Uterus (tissue), 4 donors: Measurements from ENCODE around the gene C4BPB. TPM values are rescaled to one million over a fixed set of nuclear protein-coding genes. Genes with fewer than 3 reads are reported as not detected.

Experiments used
- DNase-seq, 2 donors: peaks; one replicate each; pipeline ENCODE4 v3.0.0-alpha.2; 2019 to 2020
- H3K27ac ChIP-seq, 2 donors: fragments of 200-600 bp; sonication (generic); 1 replicate in 1 of 2; 2 replicates in 1 of 2; pipeline ENCODE4 v1.5.1; 2016 to 2018
- H3K27me3 ChIP-seq, 2 donors: fragments of 200-600 bp; sonication (generic); one replicate each; pipeline ENCODE4 v1.5.1; 2018 to 2019; ENCODE audit warnings: control low read depth in 1 of 2
- H3K36me3 ChIP-seq, 2 donors: fragments of 200-600 bp; sonication (generic); one replicate each; pipeline ENCODE4 v1.5.1; 2019; ENCODE audit warnings: control low read depth in 1 of 2
- H3K4me1 ChIP-seq, 2 donors: fragments of 200-600 bp; sonication (generic); one replicate each; pipeline ENCODE4 v1.5.1; 2018 to 2019; ENCODE audit warnings: control low read depth in 1 of 2
- H3K4me3 ChIP-seq, 2 donors: fragments of 200-600 bp; sonication (generic); 1 replicate in 1 of 2; 2 replicates in 1 of 2; pipeline ENCODE4 v1.5.1; 2018 to 2019; ENCODE audit warnings: mild to moderate bottlenecking in 1 of 2
- H3K9me3 ChIP-seq, 2 donors: fragments of 200-600 bp; sonication (generic); one replicate each; pipeline ENCODE4 v1.5.1; 2019; ENCODE audit warnings: control low read depth in 1 of 2
- CTCF ChIP-seq, 4 experiments: fragments of 200-600 bp in 2 of 4; fragments of 450-650 bp in 2 of 4; sonication (generic) in 2 of 4; IDR thresholded peaks; one replicate each; pipeline ENCODE4 v1.5.1; 2016 to 2019; ENCODE audit warnings: antibody characterized with exemption in 4 of 4, mild to moderate bottlenecking in 2 of 4, moderate library complexity in 1 of 4
- POLR2A ChIP-seq, 2 donors: fragments of 450-650 bp; IDR thresholded peaks; one replicate each; pipeline ENCODE4 v1.6.1; 2016; ENCODE audit warnings: antibody characterized with exemption in 2 of 2, mild to moderate bottlenecking in 1 of 2, moderate library complexity in 1 of 2
- intact Hi-C: fragments of 100-400 bp; cut with DNase I; formaldehyde crosslinking; loops from one replicate; pipeline ENCODE4 v1.15.1; 2023; ENCODE audit warnings: low total_unique reads
- total RNA-seq, 4 donors: library from RNA; depleted of rRNA in 3 of 4; stranded (reverse); fragments of >200 nt in 3 of 4; gene quantifications; one replicate each; pipeline versions ENCODE4 v1.1.0 to v1.2.4, GENCODE V29; 2014 to 2023
- donor health status: DM: yes; HTN: yes; CAD: no.

The C4BPB gene
- total RNA-seq, 4 donors from 2014 or later = not detected

GRCh38 chr1:207078578-207079132 lies 10.0 kb upstream of the C4BPB start:
- Histone ChIP-seq H3K9me3 (no peaks in the 10 kb centered on the region), H3K4me3 (no peak overlapping the region), H3K36me3 (no peaks in the 10 kb centered on the region), H3K27me3 (no peaks in the 10 kb centered on the region), H3K4me1 (no peaks in the 10 kb centered on the region), H3K27ac (no peak overlapping the region)
- DNase-seq = no peak
- TF ChIP-seq POLR2A (IDR thresholded peaks at IDR 0.05) = no peak
- TF ChIP-seq CTCF (IDR thresholded peaks at IDR 0.05) = no peak
- intact Hi-C loops = no loop called here

GRCh38 chr1:207079706-207080241 lies 8.9 kb upstream of the C4BPB start:
- no peaks in the 10 kb centered on the region for H3K9me3 ChIP-seq
- no peak overlapping the region for H3K27ac ChIP-seq
- intact Hi-C loops = no loop called here
- DNase-seq = no peak
- TF ChIP-seq CTCF (IDR thresholded peaks at IDR 0.05) = no peak
- no peak for TF ChIP-seq POLR2A (IDR thresholded peaks at IDR 0.05)
- H3K4me3 ChIP-seq = no peak overlapping the region
- H3K36me3 ChIP-seq = no peaks in the 10 kb centered on the region
- H3K4me1 ChIP-seq = no peaks in the 10 kb centered on the region
- H3K27me3 ChIP-seq = no peaks in the 10 kb centered on the region

- no peaks in the 10 kb centered on the region for H3K36me3 ChIP-seq
- no peaks in the 10 kb centered on the region for H3K27me3 ChIP-seq
- no peaks in the 10 kb centered on the region for H3K4me1 ChIP-seq
- intact Hi-C loops = no loop called here
- no peak for DNase-seq
- H3K9me3 ChIP-seq = no peaks in the 10 kb centered on the region
- no peak overlapping the region for H3K27ac ChIP-seq
- no peak overlapping the region for H3K4me3 ChIP-seq
- no peak for TF ChIP-seq CTCF (IDR thresholded peaks at IDR 0.05)
- no peak for TF ChIP-seq POLR2A (IDR thresholded peaks at IDR 0.05)
Observed at GRCh38 chr1:207081088-207081487, 7.6 kb upstream of the C4BPB start.

- TF ChIP-seq POLR2A (IDR thresholded peaks at IDR 0.05) (no peak), CTCF (IDR thresholded peaks at IDR 0.05) (no peak)
- Histone ChIP-seq H3K36me3 (no peaks in the 10 kb centered on the region), H3K4me3 (no peak overlapping the region), H3K27ac (no peak overlapping the region), H3K4me1 (no peaks in the 10 kb centered on the region), H3K9me3 (no peaks in the 10 kb centered on the region), H3K27me3 (no peaks in the 10 kb centered on the region)
- intact Hi-C loops = no loop called here
- DNase-seq = no peak
Observed at GRCh38 chr1:207081806-207082205, 6.9 kb upstream of the C4BPB start.

GRCh38 chr1:207084232-207084631 lies 4.4 kb upstream of the C4BPB start:
- Histone ChIP-seq H3K36me3 (no peaks in the 10 kb centered on the region), H3K27me3 (no peaks in the 10 kb centered on the region), H3K9me3 (no peaks in the 10 kb centered on the region), H3K27ac (no peak overlapping the region), H3K4me1 (no peaks in the 10 kb centered on the region), H3K4me3 (no peak overlapping the region)
- intact Hi-C loops = no loop called here
- DNase-seq = no peak
- TF ChIP-seq CTCF (IDR thresholded peaks at IDR 0.05) = no peak
- no peak for TF ChIP-seq POLR2A (IDR thresholded peaks at IDR 0.05)
